ENCODE data around the gene RSPO4.

Gene RSPO4

DNA sequence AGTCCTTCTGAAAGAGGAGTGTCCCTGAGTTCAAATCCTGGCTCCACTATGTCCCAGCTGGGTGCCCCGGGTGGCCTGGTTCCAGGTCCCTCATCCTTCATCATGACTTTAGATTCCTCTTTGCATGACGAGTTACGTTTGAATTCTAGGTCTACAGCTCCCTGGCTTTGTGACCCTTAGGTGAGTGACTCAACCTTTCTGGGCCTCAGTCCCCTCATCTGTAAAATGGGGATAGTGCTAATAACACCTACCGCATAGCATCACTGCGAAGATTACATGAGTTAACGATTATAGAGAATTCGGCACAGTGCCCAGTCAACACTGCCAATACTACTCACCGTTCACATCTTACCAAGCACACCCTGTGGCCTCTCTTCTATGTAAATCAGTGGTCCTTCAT is 39.4 kb downstream of the RSPO4 start:
- TF ChIP-seq CTCF (IDR thresholded peaks at IDR 0.05; ENCODE audit: low read length, missing control alignments) = no peak
- H3K4me3 ChIP-seq (replicated peaks; ENCODE audit: low read depth, low read length) = no peak overlapping the region
- DNase-seq (ENCODE audit: low read depth) = no peak

DNA sequence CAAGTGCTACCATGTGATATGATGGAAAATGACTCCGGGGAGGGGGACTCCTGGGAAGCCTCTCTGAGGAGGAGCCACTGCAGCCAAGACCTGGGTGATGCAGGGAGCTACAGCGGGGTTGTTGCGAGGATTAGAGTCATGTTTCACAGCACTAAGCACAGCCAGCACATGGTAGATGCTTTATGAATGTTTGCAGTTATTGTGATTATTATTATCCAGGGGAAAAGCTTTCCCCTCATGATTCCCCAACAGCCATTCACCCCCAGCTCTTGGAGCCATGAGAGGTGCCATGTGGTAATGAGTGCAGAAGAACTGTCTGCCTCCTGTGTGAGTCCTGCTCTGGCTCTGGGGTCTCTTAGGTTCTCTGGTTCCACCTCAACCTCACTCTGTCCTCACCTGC is 39.9 kb downstream of the RSPO4 start:
- TF ChIP-seq CTCF (IDR thresholded peaks at IDR 0.05; ENCODE audit: low read length, missing control alignments) = no peak
- DNase-seq (ENCODE audit: low read depth) = no peak
- no peak overlapping the region for H3K4me3 ChIP-seq (replicated peaks; ENCODE audit: low read depth, low read length)

DNA sequence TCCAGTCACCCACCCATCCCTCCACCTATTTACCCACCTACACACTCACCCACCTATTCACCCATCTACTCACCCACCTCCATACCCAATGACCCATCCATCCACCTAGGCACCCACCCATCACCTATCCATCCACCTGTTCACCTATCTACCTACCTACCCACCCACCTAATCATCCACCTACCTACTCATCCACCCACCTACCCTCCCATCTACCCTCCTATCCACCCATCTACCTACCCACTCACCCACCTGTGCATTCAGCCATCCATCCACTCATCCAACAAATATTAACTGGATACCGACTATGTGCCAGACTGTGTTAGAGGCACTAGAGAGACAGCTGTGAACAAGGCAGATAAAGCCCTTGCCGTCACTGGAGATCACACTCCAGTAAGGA is 40.3 kb downstream of the RSPO4 start:
- DNase-seq (ENCODE audit: low read depth) = no peak
- no peak for TF ChIP-seq CTCF (IDR thresholded peaks at IDR 0.05; ENCODE audit: low read length, missing control alignments)
- H3K4me3 ChIP-seq (replicated peaks; ENCODE audit: low read depth, low read length) = no peak overlapping the region

GRCh38 chr20:959996-960615 is 42.0 kb downstream of the RSPO4 start:
- H3K4me3 ChIP-seq (replicated peaks; ENCODE audit: low read depth, low read length) = no peak overlapping the region
- no peak for DNase-seq (ENCODE audit: low read depth)
- TF ChIP-seq CTCF (IDR thresholded peaks at IDR 0.05; ENCODE audit: low read length, missing control alignments) = no peak

DNA sequence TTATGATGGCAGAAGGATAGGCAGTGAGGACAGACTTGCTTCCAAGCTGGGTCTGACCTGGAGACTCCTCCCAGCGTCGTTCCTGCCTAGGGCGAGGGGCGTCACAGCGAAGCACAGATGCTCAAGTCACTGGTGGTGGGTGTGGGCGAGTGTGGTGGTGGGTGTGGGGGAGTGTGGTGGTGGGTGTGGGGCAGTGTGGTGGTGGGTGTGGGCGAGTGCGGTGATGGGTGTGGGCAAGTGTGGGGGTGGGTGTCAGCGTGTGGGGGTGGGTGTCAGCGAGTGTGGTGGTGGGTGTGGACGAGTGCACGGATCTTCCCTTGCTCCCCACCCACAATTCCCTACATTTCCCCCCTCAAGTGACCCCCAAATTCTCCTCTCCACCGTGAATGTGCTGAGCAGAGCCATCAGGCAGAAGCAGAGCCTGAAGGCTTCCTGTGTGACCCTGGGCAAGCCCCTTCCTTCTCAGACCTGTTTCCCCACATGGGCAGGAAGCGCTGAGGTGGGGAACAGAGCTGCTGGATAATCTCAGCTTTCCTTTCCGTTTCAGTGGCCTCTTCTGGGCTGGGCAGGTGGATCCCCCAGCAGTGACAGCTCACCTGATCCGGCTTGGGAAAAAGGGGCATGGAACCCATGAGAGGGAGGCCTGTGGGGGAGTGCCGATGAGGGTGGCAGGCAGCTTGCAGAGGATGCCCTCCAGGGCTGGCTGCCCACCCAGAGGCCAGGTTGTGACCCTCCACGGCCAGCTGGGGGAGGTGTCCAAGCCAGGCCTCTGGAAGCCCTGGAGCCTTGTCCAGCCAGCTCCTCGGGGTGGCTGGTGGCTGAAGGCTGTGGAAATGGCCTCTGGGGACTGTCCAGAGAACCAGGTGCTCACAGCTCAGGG is 42.9 kb downstream of the RSPO4 start:
- DNase-seq (ENCODE audit: low read depth) = no peak
- H3K4me3 ChIP-seq (replicated peaks; ENCODE audit: low read depth, low read length) = no peak overlapping the region
- no peak for TF ChIP-seq CTCF (IDR thresholded peaks at IDR 0.05; ENCODE audit: low read length, missing control alignments)

- H3K4me3 ChIP-seq (replicated peaks; ENCODE audit: low read depth, low read length) = no peak overlapping the region
- no peak for DNase-seq (ENCODE audit: low read depth)
- no peak for TF ChIP-seq CTCF (IDR thresholded peaks at IDR 0.05; ENCODE audit: low read length, missing control alignments)
Observed at GRCh38 chr20:957544-957943, 44.6 kb downstream of the RSPO4 start.
